Measurements from ENCODE around the gene CES3. TPM values are rescaled to one million over a fixed set of nuclear protein-coding genes. Genes with fewer than 3 reads are reported as not detected.

Gene CES3
- total RNA-seq, 4 donors from 2014 or later = 1.4 to 2.2 (median 1.5) TPM; not detected in 1

- H3K9me3 ChIP-seq = no peaks in the 10 kb centered on the region
- peaks cover 8% of the 10 kb centered on the region for H3K4me1 ChIP-seq
- no peak for DNase-seq (ENCODE audit: low spot score in 2 of 2)
- no peaks in the 10 kb centered on the region for H3K27me3 ChIP-seq
- H3K36me3 ChIP-seq = no peaks in the 10 kb centered on the region
- no peak for TF ChIP-seq CTCF (IDR thresholded peaks at IDR 0.05)
- no peak for TF ChIP-seq POLR2AphosphoS5 (IDR thresholded peaks at IDR 0.05)
- no peak for TF ChIP-seq POLR2A (IDR thresholded peaks at IDR 0.05)
- TF ChIP-seq EP300 (IDR thresholded peaks at IDR 0.05) = no peak
- H3K27ac ChIP-seq = no peak overlapping the region
- 87% methylated on average over 8 of the region's 8 CpGs for WGBS
- H3K4me3 ChIP-seq = no peak overlapping the region
Observed at GRCh38 chr16:67019171-67019570, 58.1 kb downstream of the CES3 start.

GRCh38 chr16:67021321-67021720, 60.3 kb downstream of the CES3 start:
- TF ChIP-seq CTCF (IDR thresholded peaks at IDR 0.05) (no peak), POLR2A (IDR thresholded peaks at IDR 0.05) (no peak), POLR2AphosphoS5 (IDR thresholded peaks at IDR 0.05) (no peak), EP300 (IDR thresholded peaks at IDR 0.05) (no peak)
- no peaks in the 10 kb centered on the region for H3K27me3 ChIP-seq
- no peak overlapping the region for H3K4me3 ChIP-seq
- H3K36me3 ChIP-seq = no peaks in the 10 kb centered on the region
- H3K4me1 ChIP-seq = no peaks in the 10 kb centered on the region
- 88% methylated on average over 3 of the region's 3 CpGs for WGBS
- no peak overlapping the region for H3K27ac ChIP-seq
- no peak for DNase-seq (ENCODE audit: low spot score in 2 of 2)
- H3K9me3 ChIP-seq = no peaks in the 10 kb centered on the region

- no peaks in the 10 kb centered on the region for H3K36me3 ChIP-seq
- H3K9me3 ChIP-seq = no peaks in the 10 kb centered on the region
- H3K27ac ChIP-seq = no peak overlapping the region
- DNase-seq (ENCODE audit: low spot score in 2 of 2) = no peak
- H3K4me3 ChIP-seq = no peak overlapping the region
- H3K27me3 ChIP-seq = no peaks in the 10 kb centered on the region
- H3K4me1 ChIP-seq = no peaks in the 10 kb centered on the region
- no peak for TF ChIP-seq POLR2AphosphoS5 (IDR thresholded peaks at IDR 0.05)
- no peak for TF ChIP-seq EP300 (IDR thresholded peaks at IDR 0.05)
- no peak for TF ChIP-seq CTCF (IDR thresholded peaks at IDR 0.05)
- TF ChIP-seq POLR2A (IDR thresholded peaks at IDR 0.05) = no peak
- 49% methylated on average over 4 of the region's 4 CpGs for whole genome bisulfite sequencing
Observed at GRCh38 chr16:67022531-67023214, 61.6 kb downstream of the CES3 start.

GRCh38 chr16:67023689-67024088, 62.6 kb downstream of the CES3 start:
- no peak overlapping the region for H3K27ac ChIP-seq
- 100% methylated on average over 1 of the region's 1 CpG for WGBS
- DNase-seq (ENCODE audit: low spot score in 2 of 2) = no peak
- H3K36me3 ChIP-seq = no peaks in the 10 kb centered on the region
- H3K27me3 ChIP-seq = no peaks in the 10 kb centered on the region
- no peak overlapping the region for H3K4me3 ChIP-seq
- H3K4me1 ChIP-seq = peaks cover 6% of the 10 kb centered on the region
- H3K9me3 ChIP-seq = no peaks in the 10 kb centered on the region
- no peak for TF ChIP-seq EP300 (IDR thresholded peaks at IDR 0.05)
- TF ChIP-seq POLR2AphosphoS5 (IDR thresholded peaks at IDR 0.05) = no peak
- no peak for TF ChIP-seq CTCF (IDR thresholded peaks at IDR 0.05)
- TF ChIP-seq POLR2A (IDR thresholded peaks at IDR 0.05) = no peak

Other genes with a start within 250 kb of the CES3 start
- 100 to 1,000 TPM; 102 to 212 (median 137) TPM for gene DYNC1LI2, start 209.7 kb upstream of the CES3 start, total RNA-seq
- gene TERB1, start 159.7 kb upstream of the CES3 start, total RNA-seq = not detected
- 10 to 100 TPM; 36.2 to 57.5 (median 45.0) TPM for gene NAE1, start 130.3 kb upstream of the CES3 start, total RNA-seq
- not detected for gene CA7, start 116.9 kb upstream of the CES3 start, total RNA-seq
- gene PDP2, start 80.8 kb upstream of the CES3 start, total RNA-seq = 1 to 10 TPM; 5.0 to 8.3 (median 6.6) TPM
- under 1 TPM in 1 of 4 donors, not detected in 3; 0.45 TPM for gene CDH16, start 42.4 kb upstream of the CES3 start, total RNA-seq
- gene RRAD, start 35.7 kb upstream of the CES3 start, total RNA-seq = 10 to 100 TPM in 1 of 4 donors, 1 to 10 TPM in 3; 1.5 to 12.1 (median 4.6) TPM
- gene CIAO2B, start 26.9 kb upstream of the CES3 start, total RNA-seq = 10 to 100 TPM; 34.4 to 69.0 (median 45.0) TPM
- gene CES2, start 25.8 kb upstream of the CES3 start, total RNA-seq = 10 to 100 TPM; 33.6 to 56.0 (median 42.3) TPM
- 100 to 1,000 TPM in 2 of 4 donors, 10 to 100 TPM in 2; 47.2 to 148 (median 99.9) TPM for gene CES4A, start 27.3 kb downstream of the CES3 start, total RNA-seq
- 10 to 100 TPM; 28.2 to 68.3 (median 46.6) TPM for gene CBFB, start 67.9 kb downstream of the CES3 start, total RNA-seq
- gene PHAF1, start 148.7 kb downstream of the CES3 start, total RNA-seq = 10 to 100 TPM; 44.0 to 60.9 (median 53.1) TPM
- gene B3GNT9, start 189.7 kb downstream of the CES3 start, total RNA-seq = 1 to 10 TPM; 7.5 to 9.7 (median 9.0) TPM
- gene TRADD, start 198.6 kb downstream of the CES3 start, total RNA-seq = 10 to 100 TPM; 25.9 to 34.4 (median 28.7) TPM
- gene FBXL8, start 198.7 kb downstream of the CES3 start, total RNA-seq = 100 to 1,000 TPM in 1 of 4 donors, 10 to 100 TPM in 3; 45.0 to 134 (median 58.8) TPM
- 100 to 1,000 TPM in 2 of 4 donors, 10 to 100 TPM in 2; 56.5 to 351 (median 102) TPM for gene HSF4, start 203.5 kb downstream of the CES3 start, total RNA-seq
- gene NOL3, start 209.3 kb downstream of the CES3 start, total RNA-seq = 100 to 1,000 TPM in 2 of 4 donors, 10 to 100 TPM in 2; 64.3 to 116 (median 90.5) TPM
- gene MATCAP1, start 222.7 kb downstream of the CES3 start, total RNA-seq = 10 to 100 TPM; 14.2 to 30.0 (median 17.3) TPM
- 1 to 10 TPM in 3 of 4 donors, under 1 TPM in 1; 0.45 to 2.0 (median 1.9) TPM for gene EXOC3L1, start 228.9 kb downstream of the CES3 start, total RNA-seq
- gene E2F4, start 230.9 kb downstream of the CES3 start, total RNA-seq = 100 to 1,000 TPM in 1 of 4 donors, 10 to 100 TPM in 3; 92.6 to 106 (median 96.8) TPM
- gene ELMO3, start 237.9 kb downstream of the CES3 start, total RNA-seq = 10 to 100 TPM; 48.0 to 77.6 (median 56.7) TPM